ENCODE measurements around the gene MCEE.

GRCh38 chr2:71129902-71130151 lies 202 bp downstream of the MCEE start:
- TF ChIP-seq CTCF (IDR thresholded peaks at IDR 0.05) (no peak), POLR2A (IDR thresholded peaks at IDR 0.05) (no peak)

Measured in lower leg skin (tissue), 3 donors.